HEK293 (cell line): ENCODE data around the gene GRAPL.
"Not testable (repeated sequence)": the region's sequence is repeated elsewhere in the genome, so short reads cannot be mapped to it uniquely, and the experiment has no call there.

Source experiments
- ELK4 ChIP-seq: IDR thresholded peaks from 2 replicates; pipeline ENCODE4 v1.6.1; 2011; ENCODE audit warnings: mild to moderate bottlenecking, low read depth, low read length, borderline replicate concordance
- ZNF133 ChIP-seq: fragments of 450-650 bp; formaldehyde crosslinking; IDR thresholded peaks from 2 replicates; pipeline ENCODE4 v1.5.1; 2016; ENCODE audit warnings: missing biosample characterization, missing genetic modification characterization
- ZNF26 ChIP-seq: fragments of 450-650 bp; formaldehyde crosslinking; IDR thresholded peaks from 2 replicates; pipeline ENCODE4 v1.5.1; 2016; ENCODE audit warnings: missing biosample characterization, missing genetic modification characterization
- ZNF544 ChIP-seq: fragments of 450-650 bp; formaldehyde crosslinking; IDR thresholded peaks from 2 replicates; pipeline ENCODE4 v1.5.0; 2017; ENCODE audit warnings: missing biosample characterization, missing genetic modification characterization
- ZNF621 ChIP-seq: fragments of 450-650 bp; formaldehyde crosslinking; IDR thresholded peaks from 2 replicates; pipeline ENCODE4 v1.5.1; 2017; ENCODE audit warnings: missing biosample characterization, missing genetic modification characterization
- TF ChIP-seq, protein P1 (sequence below): fragments of 450-650 bp; formaldehyde crosslinking; IDR thresholded peaks from 2 replicates; pipeline ENCODE4 v1.5.1; 2016; ENCODE audit warnings: missing biosample characterization, missing genetic modification characterization

DNA sequence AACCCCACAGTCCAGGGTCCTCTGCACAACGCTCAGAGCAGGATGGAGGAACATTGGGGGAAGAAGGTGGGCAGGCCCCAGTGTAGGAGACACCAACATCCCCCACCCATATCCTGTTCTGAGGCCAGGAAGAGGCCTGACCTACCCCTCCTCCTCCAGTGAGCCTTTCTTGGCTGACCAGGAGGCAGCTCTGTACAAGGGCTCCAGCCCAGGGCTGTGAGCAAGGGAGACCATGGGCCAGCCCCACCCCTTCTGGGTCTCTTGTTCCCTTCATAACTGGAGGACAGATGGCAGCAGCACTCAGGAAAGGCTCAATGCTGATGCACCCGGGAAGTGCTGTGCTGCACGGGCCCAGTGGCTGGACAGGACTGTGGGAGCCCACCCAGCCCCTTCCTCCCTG, 47.0 kb downstream of the GRAPL start:
- TF ChIP-seq, protein P1, sequence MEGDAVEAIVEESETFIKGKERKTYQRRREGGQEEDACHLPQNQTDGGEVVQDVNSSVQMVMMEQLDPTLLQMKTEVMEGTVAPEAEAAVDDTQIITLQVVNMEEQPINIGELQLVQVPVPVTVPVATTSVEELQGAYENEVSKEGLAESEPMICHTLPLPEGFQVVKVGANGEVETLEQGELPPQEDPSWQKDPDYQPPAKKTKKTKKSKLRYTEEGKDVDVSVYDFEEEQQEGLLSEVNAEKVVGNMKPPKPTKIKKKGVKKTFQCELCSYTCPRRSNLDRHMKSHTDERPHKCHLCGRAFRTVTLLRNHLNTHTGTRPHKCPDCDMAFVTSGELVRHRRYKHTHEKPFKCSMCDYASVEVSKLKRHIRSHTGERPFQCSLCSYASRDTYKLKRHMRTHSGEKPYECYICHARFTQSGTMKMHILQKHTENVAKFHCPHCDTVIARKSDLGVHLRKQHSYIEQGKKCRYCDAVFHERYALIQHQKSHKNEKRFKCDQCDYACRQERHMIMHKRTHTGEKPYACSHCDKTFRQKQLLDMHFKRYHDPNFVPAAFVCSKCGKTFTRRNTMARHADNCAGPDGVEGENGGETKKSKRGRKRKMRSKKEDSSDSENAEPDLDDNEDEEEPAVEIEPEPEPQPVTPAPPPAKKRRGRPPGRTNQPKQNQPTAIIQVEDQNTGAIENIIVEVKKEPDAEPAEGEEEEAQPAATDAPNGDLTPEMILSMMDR (tag by site-specific recombination), result not testable (repeated sequence)
- TF ChIP-seq ZNF26 (tag by site-specific recombination); ZNF544 (tag by site-specific recombination); ZNF133 (tag by site-specific recombination); ELK4; ZNF621 (tag by site-specific recombination): not testable (repeated sequence)
